ENCODE measurements around the gene C4A. TPM values are rescaled to one million over a fixed set of nuclear protein-coding genes. Genes with fewer than 3 reads are reported as not detected.

The C4A gene
- total RNA-seq, 1 experiment from 2014 or later, result 7.0 TPM

GRCh38 chr6:31948753-31949413 lies 33.0 kb upstream of the C4A start:
- no TSS peak for BruUV-seq (replicated peaks)
- H3K4me2 ChIP-seq, result peak overlapping the region; percentile 48
- POLR2A ChIA-PET (ENCODE audit: unreplicated experiment), result interaction anchor here (0.7 kb wide), 1 partner anchor 40 kb away, joined by 3 read pairs; no protein-coding TSS in a partner anchor
- peaks cover 48% of the 10 kb centered on the region for H3K4me1 ChIP-seq (replicated peaks; ENCODE audit: insufficient read depth)
- H2AFZ ChIP-seq, result no peak overlapping the region
- H3K36me3 ChIP-seq (ENCODE audit: low read depth), result no peaks in the 10 kb centered on the region
- peak overlapping the region; percentile 46 for H3K27ac ChIP-seq
- no peaks in the 10 kb centered on the region for H3K9me3 ChIP-seq (ENCODE audit: insufficient read depth, low read depth)
- intact Hi-C loops (cut with micrococcal nuclease; ENCODE audit: unreplicated experiment), result no loop called here
- CTCF ChIA-PET, result interaction anchor here (0.6 kb wide), 1 partner anchor 19 kb away, joined by 6 read pairs; no protein-coding TSS in a partner anchor
- no peak overlapping the region for H3K4me3 ChIP-seq
- H3K9me2 ChIP-seq (ENCODE audit: insufficient read depth), result no peaks in the 10 kb centered on the region; the same call in 1 of the 2 replicates
- H4K20me1 ChIP-seq (ENCODE audit: insufficient read depth), result no peaks in the 10 kb centered on the region
- TF ChIP-seq CTCF (conservative IDR thresholded peaks at IDR 0.05), result no peak
- TF ChIP-seq EZH2 (IDR thresholded peaks at IDR 0.05; ENCODE audit: low read depth), result no peak
- no peaks in the 10 kb centered on the region for H3K27me3 ChIP-seq (ENCODE audit: insufficient read depth, low read depth)
- peak; percentile 66 to 86 for DNase-seq
- H3F3A ChIP-seq (ENCODE audit: insufficient read depth, low read depth), result peaks cover 42% of the 10 kb centered on the region
- H3K79me2 ChIP-seq (ENCODE audit: low read depth), result no peaks in the 10 kb centered on the region

- DNase-seq, result no peak
- ChIA-PET CTCF (no interaction called here), POLR2A (ENCODE audit: unreplicated experiment) (no interaction called here)
- intact Hi-C loops (cut with micrococcal nuclease; ENCODE audit: unreplicated experiment), result loop anchor here (5.0 to 10.0 kb wide), 2 partner anchors 118 to 175 kb away; partner anchors contain the start of gene VWA7
- no TSS peak for BruUV-seq (replicated peaks)
- no peak overlapping the region for H2AFZ ChIP-seq
- no peaks in the 10 kb centered on the region; the same call in 1 of the 2 replicates for H3K9me2 ChIP-seq (ENCODE audit: insufficient read depth)
- H3K4me1 ChIP-seq (replicated peaks; ENCODE audit: insufficient read depth), result peaks cover 41% of the 10 kb centered on the region
- no peaks in the 10 kb centered on the region for H3K27me3 ChIP-seq (ENCODE audit: insufficient read depth, low read depth)
- H3K79me2 ChIP-seq (ENCODE audit: low read depth), result no peaks in the 10 kb centered on the region
- H4K20me1 ChIP-seq (ENCODE audit: insufficient read depth), result no peaks in the 10 kb centered on the region
- peak overlapping the region; percentile 46; the same call in 1 of the 2 replicates for H3K27ac ChIP-seq
- H3K4me2 ChIP-seq, result no peak overlapping the region
- H3K36me3 ChIP-seq (ENCODE audit: low read depth), result 0 out of 2 replicates have a peak, but pooled peaks cover 5% of the 10 kb centered on the region
- no peak for TF ChIP-seq EZH2 (IDR thresholded peaks at IDR 0.05; ENCODE audit: low read depth)
- TF ChIP-seq CTCF (conservative IDR thresholded peaks at IDR 0.05), result no peak
- no peak overlapping the region for H3K4me3 ChIP-seq
- peaks cover 51% of the 10 kb centered on the region for H3F3A ChIP-seq (ENCODE audit: insufficient read depth, low read depth)
- no peaks in the 10 kb centered on the region for H3K9me3 ChIP-seq (ENCODE audit: insufficient read depth, low read depth)
Measured at GRCh38 chr6:31949926-31950548, 31.8 kb upstream of the C4A start.

GRCh38 chr6:31952140-31952805 lies 29.6 kb upstream of the C4A start:
- Histone ChIP-seq H3K4me1 (replicated peaks; ENCODE audit: insufficient read depth) (peaks cover 24% of the 10 kb centered on the region), H3K4me3 (no peak overlapping the region), H3K9me3 (ENCODE audit: insufficient read depth, low read depth) (no peaks in the 10 kb centered on the region), H3F3A (ENCODE audit: insufficient read depth, low read depth) (peaks cover 54% of the 10 kb centered on the region), H3K9me2 (ENCODE audit: insufficient read depth) (no peaks in the 10 kb centered on the region; the same call in 1 of the 2 replicates), H3K27me3 (ENCODE audit: insufficient read depth, low read depth) (no peaks in the 10 kb centered on the region), H3K27ac (no peak overlapping the region; the same call in 1 of the 2 replicates), H2AFZ (no peak overlapping the region), H3K36me3 (ENCODE audit: low read depth) (peaks cover 21% of the 10 kb centered on the region; the same call in 1 of the 2 replicates), H3K4me2 (no peak overlapping the region), H4K20me1 (ENCODE audit: insufficient read depth) (no peaks in the 10 kb centered on the region), H3K79me2 (ENCODE audit: low read depth) (peaks cover 7% of the 10 kb centered on the region)
- DNase-seq, result peak; percentile 36 to 67
- TF ChIP-seq EZH2 (IDR thresholded peaks at IDR 0.05; ENCODE audit: low read depth), result no peak
- TF ChIP-seq CTCF (conservative IDR thresholded peaks at IDR 0.05), result peak; percentile 84
- ChIA-PET POLR2A (ENCODE audit: unreplicated experiment) (interaction anchor here (0.6 to 1.5 kb wide), 7 partner anchors 16 to 250 kb away, joined by 3 to 12 read pairs (median 4); partner anchors contain the start of genes DXO and NEU1), CTCF (interaction anchor here (0.5 to 1.2 kb wide), 5 partner anchors 32 to 271 kb away, joined by 4 to 14 read pairs (median 9); partner anchors contain the start of gene LY6G5C)
- intact Hi-C loops (cut with micrococcal nuclease; ENCODE audit: unreplicated experiment), result loop anchor here (1.0 to 10.0 kb wide), 5 partner anchors 49 to 406 kb away; partner anchors contain the start of genes ATP6V1G2, LY6G5C, VWA7 and ZBTB12
- no TSS peak for BruUV-seq (replicated peaks)
